SH-SY5Y (cell line): Measurements from ENCODE around the gene KDM3A.

Source experiments
- GATA2 ChIP-seq: IDR thresholded peaks from 2 replicates; pipeline ENCODE4 v1.6.1; 2011; ENCODE audit warnings: mild to moderate bottlenecking, low read depth, low read length
- GATA3 ChIP-seq: IDR thresholded peaks from 2 replicates; pipeline ENCODE4 v1.6.1; 2011; ENCODE audit warnings: low read depth, mild to moderate bottlenecking, low read length, moderate library complexity

DNA sequence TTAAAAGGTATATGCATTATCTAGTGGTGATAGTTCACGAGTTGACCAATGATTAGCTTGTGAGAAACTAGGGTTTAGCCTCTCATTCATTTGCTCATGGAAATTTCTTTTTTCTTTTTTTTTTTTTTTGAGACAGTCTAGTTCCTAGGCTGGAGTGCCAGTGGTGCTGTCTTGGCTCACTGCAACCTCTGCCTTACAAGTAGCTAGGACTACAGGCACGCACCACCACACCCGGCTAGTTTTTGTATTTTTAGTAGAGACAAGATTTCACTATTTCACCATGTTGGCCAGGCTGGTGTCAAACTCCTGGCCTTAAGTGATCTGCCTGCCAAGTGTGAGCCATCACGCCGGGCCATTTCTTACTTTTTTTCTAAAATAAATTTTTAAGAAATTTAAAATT lies 14.0 kb downstream of the KDM3A start:
- TF ChIP-seq GATA2 (no peak), GATA3 (no peak)
